Glutamatergic neuron (in vitro differentiated cells): ENCODE measurements around the gene SCGB1D1. TPM values are rescaled to one million over a fixed set of nuclear protein-coding genes. Genes with fewer than 3 reads are reported as not detected.
"Not testable (repeated sequence)": the region's sequence is repeated elsewhere in the genome, so short reads cannot be mapped to it uniquely, and the experiment has no call there.

Experiments used
- DNase-seq: peaks from one replicate; pipeline ENCODE4 v3.0.0; 2022
- H3K27ac Mint-ChIP-seq: one replicate; pipeline ENCODE4 v1.8.0; 2020; ENCODE audit warnings: mild to moderate bottlenecking, mixed read lengths, inconsistent platforms; ENCODE audit not compliant: unreplicated experiment
- H3K27me3 Mint-ChIP-seq: one replicate; pipeline ENCODE4 v1.8.0; 2020; ENCODE audit warnings: mild to moderate bottlenecking, moderate library complexity, mixed read lengths, inconsistent platforms; ENCODE audit not compliant: unreplicated experiment
- H3K36me3 Mint-ChIP-seq: one replicate; pipeline ENCODE4 v1.8.0; 2020; ENCODE audit warnings: mild to moderate bottlenecking, mixed read lengths, inconsistent platforms; ENCODE audit not compliant: unreplicated experiment
- H3K4me1 Mint-ChIP-seq: one replicate; pipeline ENCODE4 v1.8.0; 2020; ENCODE audit warnings: mild to moderate bottlenecking, low read depth, mixed read lengths, inconsistent platforms; ENCODE audit not compliant: unreplicated experiment
- H3K4me3 Mint-ChIP-seq: one replicate; pipeline ENCODE4 v1.8.0; 2020; ENCODE audit warnings: mild to moderate bottlenecking, mixed read lengths, inconsistent platforms; ENCODE audit not compliant: unreplicated experiment
- H3K9me3 Mint-ChIP-seq: one replicate; pipeline ENCODE4 v1.8.0; 2020; ENCODE audit warnings: mild to moderate bottlenecking, moderate library complexity, mixed read lengths, inconsistent platforms; ENCODE audit not compliant: unreplicated experiment
- CTCF ChIP-seq: fragments of 200-600 bp; sonication (generic); IDR thresholded peaks from one replicate; pipeline ENCODE4 v1.5.0; 2021; ENCODE audit not compliant: partially characterized antibody, unreplicated experiment
- total RNA-seq: library from RNA; stranded (reverse); fragmentation: NEBNext Ultra II Directional; extraction: Animal tissue kit (Norgen Biotek cat#: 25700); gene quantifications from one replicate; pipeline ENCODE4 v1.2.1, GENCODE V29; 2021; ENCODE audit not compliant: unreplicated experiment

The SCGB1D1 gene
- total RNA-seq, 1 donor from 2014 or later: not detected

- Mint-ChIP-seq H3K27ac (no peak overlapping the region), H3K27me3 (peaks cover 3% of the 10 kb centered on the region), H3K4me1 (peaks cover 3% of the 10 kb centered on the region), H3K9me3 (peaks cover 2% of the 10 kb centered on the region), H3K36me3 (no peaks in the 10 kb centered on the region), H3K4me3 (no peak overlapping the region)
- no peak for TF ChIP-seq CTCF
- DNase-seq: no peak
Measured at GRCh38 chr11:62193952-62194351, 3.9 kb downstream of the SCGB1D1 start.

- not testable (repeated sequence) for H3K27ac Mint-ChIP-seq, H3K36me3 Mint-ChIP-seq, H3K4me3 Mint-ChIP-seq, DNase-seq, H3K4me1 Mint-ChIP-seq, H3K27me3 Mint-ChIP-seq, H3K9me3 Mint-ChIP-seq
Measured at GRCh38 chr11:62195010-62195409, 5.0 kb downstream of the SCGB1D1 start.

GRCh38 chr11:62195945-62196344, 5.9 kb downstream of the SCGB1D1 start:
- DNase-seq: no peak
- TF ChIP-seq CTCF: no peak
- H3K4me3 Mint-ChIP-seq: no peak overlapping the region
- peaks cover 2% of the 10 kb centered on the region for H3K9me3 Mint-ChIP-seq
- no peak overlapping the region for H3K27ac Mint-ChIP-seq
- H3K27me3 Mint-ChIP-seq: peaks cover 3% of the 10 kb centered on the region
- H3K36me3 Mint-ChIP-seq: no peaks in the 10 kb centered on the region
- peaks cover 3% of the 10 kb centered on the region for H3K4me1 Mint-ChIP-seq

GRCh38 chr11:62197400-62197799, 7.4 kb downstream of the SCGB1D1 start:
- H3K27ac Mint-ChIP-seq, H3K9me3 Mint-ChIP-seq, DNase-seq, H3K4me1 Mint-ChIP-seq, H3K36me3 Mint-ChIP-seq, H3K27me3 Mint-ChIP-seq, H3K4me3 Mint-ChIP-seq: not testable (repeated sequence)

GRCh38 chr11:62201376-62201775, 11.4 kb downstream of the SCGB1D1 start:
- Mint-ChIP-seq H3K27ac (no peak overlapping the region), H3K27me3 (peaks cover 2% of the 10 kb centered on the region), H3K36me3 (no peaks in the 10 kb centered on the region), H3K4me1 (no peaks in the 10 kb centered on the region), H3K4me3 (no peak overlapping the region), H3K9me3 (peaks cover 2% of the 10 kb centered on the region)
- TF ChIP-seq CTCF: no peak
- no peak for DNase-seq

GRCh38 chr11:62202910-62203309, 12.9 kb downstream of the SCGB1D1 start:
- Mint-ChIP-seq H3K4me1 (no peaks in the 10 kb centered on the region), H3K9me3 (no peaks in the 10 kb centered on the region), H3K27me3 (peaks cover 2% of the 10 kb centered on the region), H3K36me3 (no peaks in the 10 kb centered on the region), H3K27ac (no peak overlapping the region), H3K4me3 (no peak overlapping the region)
- DNase-seq: no peak
- no peak for TF ChIP-seq CTCF
